ENCODE results near the gene TSC22D4. TPM values are rescaled to one million over a fixed set of nuclear protein-coding genes. Genes with fewer than 3 reads are reported as not detected.

The TSC22D4 gene
- total and polyA plus RNA-seq, 9 of the 15 experiments (the other 6 are each of a cell fraction or from before 2014, with no cell fraction given), result 0.37 to 107 (median 28.7) TPM

DNA sequence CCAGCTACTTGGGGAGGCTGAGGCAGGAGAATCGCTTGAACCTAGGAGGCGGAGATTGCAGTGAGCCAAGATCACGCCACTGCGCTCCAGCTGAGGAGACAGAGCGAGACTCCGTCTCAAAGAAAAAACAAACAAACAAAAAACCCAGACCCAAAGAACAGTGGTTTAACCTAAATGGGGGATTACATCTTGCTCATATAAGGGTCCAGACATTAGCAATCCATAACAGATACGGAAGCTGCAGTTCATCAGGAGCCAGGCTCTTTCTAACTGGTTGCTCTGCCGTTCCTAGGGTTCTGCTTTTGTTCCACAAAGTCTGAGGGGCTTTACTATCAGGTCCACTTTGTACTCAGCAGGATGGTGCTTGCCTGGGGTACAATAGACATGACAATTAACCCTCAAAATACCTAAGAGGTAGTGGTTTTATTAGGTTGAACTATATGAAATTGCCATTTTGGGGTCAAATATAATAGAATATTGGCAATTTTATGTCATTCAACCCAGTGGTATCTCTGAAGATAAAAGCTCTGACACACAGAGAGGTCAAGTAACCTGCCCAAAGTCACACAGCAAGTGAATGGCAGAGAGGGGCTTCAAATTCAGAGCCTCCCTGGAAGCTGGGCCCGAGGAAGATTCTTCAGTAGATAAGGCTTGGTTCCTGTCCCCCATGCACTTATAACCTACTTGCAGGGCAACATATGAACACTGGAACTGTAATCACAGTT lies 26.0 kb upstream of the TSC22D4 start (continued):
- TF ChIP-seq HDAC3 (IDR thresholded peaks at IDR 0.05; ENCODE audit: borderline replicate concordance, partially characterized antibody) (no peak), RCOR1 (IDR thresholded peaks at IDR 0.05; ENCODE audit: borderline replicate concordance in 1 of 2, low read depth in 2 of 2, low read length in 2 of 2) (peak; percentile 33 to 68; a peak in 3 of 4 replicates), JUN (IDR thresholded peaks at IDR 0.05; ENCODE audit: borderline replicate concordance, low read depth, low read length) (no peak), JUN (CRISPR knock-in tag; IDR thresholded peaks at IDR 0.05; ENCODE audit: borderline replicate concordance) (no peak), FOXP1 (CRISPR knock-in tag; IDR thresholded peaks at IDR 0.05) (no peak), HNRNPK (IDR thresholded peaks at IDR 0.05; ENCODE audit: low read depth, low read length, poor library complexity, severe bottlenecking) (no peak), BCOR (IDR thresholded peaks at IDR 0.05) (peak; percentile 98), MYBL2 (IDR thresholded peaks at IDR 0.05; ENCODE audit: low read depth) (no peak), MYBL2 (CRISPR knock-in tag; IDR thresholded peaks at IDR 0.05; ENCODE audit: borderline replicate concordance) (no peak), ZBTB1 (CRISPR knock-in tag; IDR thresholded peaks at IDR 0.05; ENCODE audit: borderline replicate concordance, low read depth) (no peak), ZFP30 (CRISPR knock-in tag; IDR thresholded peaks at IDR 0.05; ENCODE audit: borderline replicate concordance) (no peak), ZNF707 (CRISPR knock-in tag; conservative IDR thresholded peaks at IDR 0.05) (no peak), ZNF121 (CRISPR knock-in tag; conservative IDR thresholded peaks at IDR 0.05) (no peak), ZNF224 (CRISPR knock-in tag; IDR thresholded peaks at IDR 0.05) (no peak), NR4A1 (CRISPR knock-in tag; IDR thresholded peaks at IDR 0.05) (no peak), NR4A1 (tag; IDR thresholded peaks at IDR 0.05) (no peak), KDM1A (IDR thresholded peaks at IDR 0.05) (peak; percentile 81 to 90), RBM25 (IDR thresholded peaks at IDR 0.05; ENCODE audit: low read depth, low read length, severe bottlenecking) (peak; percentile 97), ZSCAN29 (IDR thresholded peaks at IDR 0.05) (no peak), SMARCA4 (IDR thresholded peaks at IDR 0.05) (no peak), ZNF282 (CRISPR knock-in tag; IDR thresholded peaks at IDR 0.05) (no peak), ZNF77 (CRISPR knock-in tag; IDR thresholded peaks at IDR 0.05) (no peak)
- TF ChIP-seq, protein P1, sequence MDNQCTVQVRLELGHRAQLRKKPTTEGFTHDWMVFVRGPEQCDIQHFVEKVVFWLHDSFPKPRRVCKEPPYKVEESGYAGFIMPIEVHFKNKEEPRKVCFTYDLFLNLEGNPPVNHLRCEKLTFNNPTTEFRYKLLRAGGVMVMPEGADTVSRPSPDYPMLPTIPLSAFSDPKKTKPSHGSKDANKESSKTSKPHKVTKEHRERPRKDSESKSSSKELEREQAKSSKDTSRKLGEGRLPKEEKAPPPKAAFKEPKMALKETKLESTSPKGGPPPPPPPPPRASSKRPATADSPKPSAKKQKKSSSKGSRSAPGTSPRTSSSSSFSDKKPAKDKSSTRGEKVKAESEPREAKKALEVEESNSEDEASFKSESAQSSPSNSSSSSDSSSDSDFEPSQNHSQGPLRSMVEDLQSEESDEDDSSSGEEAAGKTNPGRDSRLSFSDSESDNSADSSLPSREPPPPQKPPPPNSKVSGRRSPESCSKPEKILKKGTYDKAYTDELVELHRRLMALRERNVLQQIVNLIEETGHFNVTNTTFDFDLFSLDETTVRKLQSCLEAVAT (IDR thresholded peaks at IDR 0.05), result peak in 1 of 2 experiments; percentile 97; a peak in 2 of 4 replicates
- TF ChIP-seq, protein P2, sequence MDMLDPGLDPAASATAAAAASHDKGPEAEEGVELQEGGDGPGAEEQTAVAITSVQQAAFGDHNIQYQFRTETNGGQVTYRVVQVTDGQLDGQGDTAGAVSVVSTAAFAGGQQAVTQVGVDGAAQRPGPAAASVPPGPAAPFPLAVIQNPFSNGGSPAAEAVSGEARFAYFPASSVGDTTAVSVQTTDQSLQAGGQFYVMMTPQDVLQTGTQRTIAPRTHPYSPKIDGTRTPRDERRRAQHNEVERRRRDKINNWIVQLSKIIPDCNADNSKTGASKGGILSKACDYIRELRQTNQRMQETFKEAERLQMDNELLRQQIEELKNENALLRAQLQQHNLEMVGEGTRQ (CRISPR knock-in tag; IDR thresholded peaks at IDR 0.05), result no peak
- TF ChIP-seq, protein P3, sequence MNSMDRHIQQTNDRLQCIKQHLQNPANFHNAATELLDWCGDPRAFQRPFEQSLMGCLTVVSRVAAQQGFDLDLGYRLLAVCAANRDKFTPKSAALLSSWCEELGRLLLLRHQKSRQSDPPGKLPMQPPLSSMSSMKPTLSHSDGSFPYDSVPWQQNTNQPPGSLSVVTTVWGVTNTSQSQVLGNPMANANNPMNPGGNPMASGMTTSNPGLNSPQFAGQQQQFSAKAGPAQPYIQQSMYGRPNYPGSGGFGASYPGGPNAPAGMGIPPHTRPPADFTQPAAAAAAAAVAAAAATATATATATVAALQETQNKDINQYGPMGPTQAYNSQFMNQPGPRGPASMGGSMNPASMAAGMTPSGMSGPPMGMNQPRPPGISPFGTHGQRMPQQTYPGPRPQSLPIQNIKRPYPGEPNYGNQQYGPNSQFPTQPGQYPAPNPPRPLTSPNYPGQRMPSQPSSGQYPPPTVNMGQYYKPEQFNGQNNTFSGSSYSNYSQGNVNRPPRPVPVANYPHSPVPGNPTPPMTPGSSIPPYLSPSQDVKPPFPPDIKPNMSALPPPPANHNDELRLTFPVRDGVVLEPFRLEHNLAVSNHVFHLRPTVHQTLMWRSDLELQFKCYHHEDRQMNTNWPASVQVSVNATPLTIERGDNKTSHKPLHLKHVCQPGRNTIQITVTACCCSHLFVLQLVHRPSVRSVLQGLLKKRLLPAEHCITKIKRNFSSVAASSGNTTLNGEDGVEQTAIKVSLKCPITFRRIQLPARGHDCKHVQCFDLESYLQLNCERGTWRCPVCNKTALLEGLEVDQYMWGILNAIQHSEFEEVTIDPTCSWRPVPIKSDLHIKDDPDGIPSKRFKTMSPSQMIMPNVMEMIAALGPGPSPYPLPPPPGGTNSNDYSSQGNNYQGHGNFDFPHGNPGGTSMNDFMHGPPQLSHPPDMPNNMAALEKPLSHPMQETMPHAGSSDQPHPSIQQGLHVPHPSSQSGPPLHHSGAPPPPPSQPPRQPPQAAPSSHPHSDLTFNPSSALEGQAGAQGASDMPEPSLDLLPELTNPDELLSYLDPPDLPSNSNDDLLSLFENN (IDR thresholded peaks at IDR 0.05; ENCODE audit: low read depth in 2 of 2, low read length in 2 of 2), result peak in 1 of 2 experiments; percentile 66; a peak in 1 of 4 replicates

Measured in K562 (cell line).